PC-9 (cell line): Measurements from ENCODE around the gene ABHD17A. TPM values are rescaled to one million over a fixed set of nuclear protein-coding genes. Genes with fewer than 3 reads are reported as not detected.
"Not testable (repeated sequence)": the region's sequence is repeated elsewhere in the genome, so short reads cannot be mapped to it uniquely, and the experiment has no call there.

ENCODE experiments used
- BruUV-seq: library from RNA; stranded (reverse); fragments of 400-500 nt; replicated peaks from 2 replicates; lab custom pipeline; 2021; lab: Mats Ljungman, UMichigan
- CTCF ChIA-PET: fragments of 300-600 bp; sonication (Branson Sonifier 250); formaldehyde crosslinking; loops from one replicate; lab custom pipeline; 2022; ENCODE audit warnings: antibody characterized with exemption; lab: Charles Lee
- POLR2A ChIA-PET: fragments of 300-600 bp; sonication (Branson Sonifier 250); formaldehyde crosslinking; loops from one replicate; lab custom pipeline; 2022; ENCODE audit warnings: antibody characterized with exemption; ENCODE audit not compliant: unreplicated experiment; lab: Charles Lee
- DNase-seq, 2 experiments: peaks; one replicate each; pipeline versions ENCODE4 v3.0.0 to v3.0.0-alpha.2; 2015 to 2022; ENCODE audit warnings: mixed read lengths in 1 of 2
- H2AFZ ChIP-seq: fragments of 200-600 bp; sonication (generic); 2 replicates; pipeline ENCODE4 v1.8.1; 2017; ENCODE audit warnings: antibody characterized with exemption
- H3F3A ChIP-seq: fragments of 200-600 bp; sonication (generic); 2 replicates; pipeline ENCODE4 v1.8.1; 2017; ENCODE audit warnings: antibody characterized with exemption, mild to moderate bottlenecking, low read depth; ENCODE audit not compliant: insufficient read depth
- H3K27ac ChIP-seq: fragments of 200-600 bp; sonication (generic); 2 replicates; pipeline ENCODE4 v1.6.1; 2016; ENCODE audit warnings: mixed run types
- H3K27me3 ChIP-seq: fragments of 200-600 bp; sonication (generic); 2 replicates; pipeline ENCODE4 v1.6.1; 2016; ENCODE audit warnings: low read depth, mixed run types; ENCODE audit not compliant: insufficient read depth
- H3K36me3 ChIP-seq: fragments of 200-600 bp; sonication (generic); 2 replicates; pipeline ENCODE4 v1.6.1; 2016; ENCODE audit warnings: low read depth, mixed run types
- H3K4me1 ChIP-seq: fragments of 200-600 bp; sonication (generic); replicated peaks from 2 replicates; pipeline ENCODE4 v1.6.1; 2016; ENCODE audit warnings: mixed run types; ENCODE audit not compliant: insufficient read depth
- H3K4me2 ChIP-seq: fragments of 200-600 bp; sonication (generic); 2 replicates; pipeline ENCODE4 v1.6.1; 2017; ENCODE audit warnings: mixed run types
- H3K4me3 ChIP-seq: fragments of 200-600 bp; sonication (generic); 2 replicates; pipeline ENCODE4 v1.6.1; 2016; ENCODE audit warnings: mixed run types
- H3K79me2 ChIP-seq: fragments of 200-600 bp; sonication (generic); 2 replicates; pipeline ENCODE4 v1.6.1; 2017; ENCODE audit warnings: low read depth, mixed run types
- H3K9me2 ChIP-seq: fragments of 200-600 bp; sonication (generic); 2 replicates; pipeline ENCODE4 v1.8.1; 2017; ENCODE audit warnings: mild to moderate bottlenecking; ENCODE audit not compliant: insufficient read depth
- H3K9me3 ChIP-seq: fragments of 200-600 bp; sonication (generic); 2 replicates; pipeline ENCODE4 v1.8.1; 2016; ENCODE audit warnings: low read depth; ENCODE audit not compliant: insufficient read depth
- H4K20me1 ChIP-seq: fragments of 200-600 bp; sonication (generic); 2 replicates; pipeline ENCODE4 v1.8.1; 2017; ENCODE audit not compliant: insufficient read depth
- CTCF ChIP-seq: fragments of 200-600 bp; sonication (generic); conservative IDR thresholded peaks from 2 replicates; pipeline ENCODE4 v1.6.1; 2017; ENCODE audit warnings: mixed run types, antibody characterized with exemption, mild to moderate bottlenecking, moderate library complexity
- EZH2 ChIP-seq: fragments of 200-600 bp; sonication (generic); IDR thresholded peaks from 2 replicates; pipeline ENCODE4 v1.8.0; 2017; ENCODE audit warnings: antibody characterized with exemption, low read depth
- intact Hi-C: fragments of 100-400 bp; cut with micrococcal nuclease; formaldehyde crosslinking; loops from one replicate; pipeline ENCODE4 v1.10.0; 2022; ENCODE audit not compliant: unreplicated experiment
- total RNA-seq: library from RNA; stranded (reverse); gene quantifications from 2 replicates; pipeline ENCODE4 v1.2.3, GENCODE V29; 2021

The ABHD17A gene
- total RNA-seq, 1 experiment from 2014 or later, result 35.9 TPM

GRCh38 chr19:1880611-1881392, 4.5 kb downstream of the ABHD17A start:
- Histone ChIP-seq H3K27me3 (no peaks in the 10 kb centered on the region), H3K79me2 (peaks cover 33% of the 10 kb centered on the region), H3K4me2 (no peak overlapping the region), H3F3A (no peaks in the 10 kb centered on the region), H2AFZ (no peak overlapping the region), H3K4me1 (peaks cover 6% of the 10 kb centered on the region; the same call in 1 of the 2 replicates), H3K9me3 (no peaks in the 10 kb centered on the region), H4K20me1 (peaks cover 8% of the 10 kb centered on the region; the same call in 1 of the 2 replicates), H3K27ac (no peak overlapping the region), H3K4me3 (no peak overlapping the region), H3K9me2 (no peaks in the 10 kb centered on the region), H3K36me3 (no peaks in the 10 kb centered on the region)
- no peak for DNase-seq
- BruUV-seq, result no TSS peak
- POLR2A ChIA-PET, result no interaction called here
- TF ChIP-seq EZH2, result no peak
- TF ChIP-seq CTCF, result no peak
- intact Hi-C loops, result no loop called here
- CTCF ChIA-PET, result no interaction called here

- H3K27ac ChIP-seq, BruUV-seq, H3K4me2 ChIP-seq, H2AFZ ChIP-seq, H3K4me1 ChIP-seq, H3K9me2 ChIP-seq, intact Hi-C loops, POLR2A ChIA-PET, CTCF ChIA-PET, H3F3A ChIP-seq, H3K4me3 ChIP-seq, H3K36me3 ChIP-seq, H3K9me3 ChIP-seq, DNase-seq, H4K20me1 ChIP-seq, H3K27me3 ChIP-seq: not testable (repeated sequence)
- peaks cover 41% of the 10 kb centered on the region for H3K79me2 ChIP-seq
Observed at GRCh38 chr19:1879982-1880381, 5.3 kb downstream of the ABHD17A start.

GRCh38 chr19:1878583-1878982, 6.7 kb downstream of the ABHD17A start:
- H3K4me2 ChIP-seq, POLR2A ChIA-PET, H3K27me3 ChIP-seq, CTCF ChIA-PET, intact Hi-C loops, H3K4me1 ChIP-seq, H2AFZ ChIP-seq, H3K4me3 ChIP-seq, H3K9me2 ChIP-seq, BruUV-seq, H3F3A ChIP-seq, DNase-seq, H4K20me1 ChIP-seq, H3K9me3 ChIP-seq, H3K27ac ChIP-seq, H3K36me3 ChIP-seq: not testable (repeated sequence)
- peaks cover 41% of the 10 kb centered on the region for H3K79me2 ChIP-seq

DNA sequence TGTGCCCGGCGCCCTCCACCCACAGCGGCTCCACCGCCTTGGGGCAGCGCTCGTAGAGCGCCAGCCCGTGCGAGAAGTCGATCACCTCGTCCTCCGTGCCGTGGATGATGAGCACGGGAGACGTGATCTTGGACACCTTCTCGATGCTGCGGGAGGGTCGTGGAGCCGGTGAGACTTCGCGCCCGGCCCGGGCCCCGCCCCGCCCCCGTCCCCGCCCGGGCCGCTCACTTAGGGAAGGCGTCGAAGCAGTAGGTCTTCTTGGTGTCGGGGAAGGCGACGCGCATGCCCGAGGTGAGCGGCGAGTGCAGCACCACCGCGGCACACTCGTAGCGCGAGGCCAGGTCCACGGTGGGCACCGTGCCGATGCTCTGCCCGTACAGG, 8.0 kb downstream of the ABHD17A start:
- DNase-seq, H3K9me3 ChIP-seq, CTCF ChIA-PET, H3K4me2 ChIP-seq, H3K4me3 ChIP-seq, H4K20me1 ChIP-seq, H3K27ac ChIP-seq, H3K4me1 ChIP-seq, BruUV-seq, POLR2A ChIA-PET, H3F3A ChIP-seq, H3K36me3 ChIP-seq, H3K27me3 ChIP-seq, intact Hi-C loops, H2AFZ ChIP-seq, H3K9me2 ChIP-seq: not testable (repeated sequence)
- H3K79me2 ChIP-seq, result peaks cover 41% of the 10 kb centered on the region

GRCh38 chr19:1876496-1877279, 8.6 kb downstream of the ABHD17A start:
- H3K79me2 ChIP-seq, result peaks cover 38% of the 10 kb centered on the region
- H3K27me3 ChIP-seq, CTCF ChIA-PET, BruUV-seq, intact Hi-C loops, H3K36me3 ChIP-seq, H3K4me1 ChIP-seq, H3F3A ChIP-seq, H3K9me2 ChIP-seq, H3K9me3 ChIP-seq, DNase-seq, H3K27ac ChIP-seq, POLR2A ChIA-PET, H2AFZ ChIP-seq, H4K20me1 ChIP-seq: not testable (repeated sequence)
- H3K4me3 ChIP-seq, result peak overlapping the region; percentile 77; the same call in 1 of the 2 replicates
- peak overlapping the region; percentile 65 for H3K4me2 ChIP-seq
